ENCODE results near the gene VTCN1. TPM values are rescaled to one million over a fixed set of nuclear protein-coding genes. Genes with fewer than 3 reads are reported as not detected.

The VTCN1 gene
- total RNA-seq, 1 donor from 2014 or later, result not detected

GRCh38 chr1:117118137-117118536 lies 92.6 kb downstream of the VTCN1 start:
- H3K4me3 ChIP-seq, result no peak overlapping the region
- TF ChIP-seq CTCF (IDR thresholded peaks at IDR 0.05), result no peak
- no peaks in the 10 kb centered on the region for H3K27me3 ChIP-seq
- no peak overlapping the region for H3K27ac ChIP-seq
- peaks cover 3 to 5% of the 10 kb centered on the region in 2 donors for H3K4me1 ChIP-seq
- intact Hi-C loops (cut with DNase I), result no loop called here
- H3K36me3 ChIP-seq, result peaks cover 12 to 16% of the 10 kb centered on the region in 2 donors
- H3K9me3 ChIP-seq, result no peaks in the 10 kb centered on the region
- no peak for DNase-seq (ENCODE audit: low spot score in 2 of 2)

- peaks cover 14 to 21% of the 10 kb centered on the region in 2 donors for H3K36me3 ChIP-seq
- no peaks in the 10 kb centered on the region for H3K9me3 ChIP-seq
- H3K4me1 ChIP-seq, result peaks cover 3 to 5% of the 10 kb centered on the region in 2 donors
- no peak overlapping the region for H3K27ac ChIP-seq
- no peak for TF ChIP-seq CTCF (IDR thresholded peaks at IDR 0.05)
- no peak overlapping the region for H3K4me3 ChIP-seq
- intact Hi-C loops (cut with DNase I), result no loop called here
- H3K27me3 ChIP-seq, result no peaks in the 10 kb centered on the region
- DNase-seq (ENCODE audit: low spot score in 2 of 2), result no peak
Observed at GRCh38 chr1:117117697-117118096, 93.0 kb downstream of the VTCN1 start.

- TF ChIP-seq CTCF (IDR thresholded peaks at IDR 0.05), result no peak
- no peak for DNase-seq (ENCODE audit: low spot score in 2 of 2)
- peaks cover 3 to 5% of the 10 kb centered on the region in 2 donors for H3K4me1 ChIP-seq
- intact Hi-C loops (cut with DNase I), result no loop called here
- no peak overlapping the region for H3K27ac ChIP-seq
- no peaks in the 10 kb centered on the region for H3K27me3 ChIP-seq
- H3K9me3 ChIP-seq, result no peaks in the 10 kb centered on the region
- H3K36me3 ChIP-seq, result peaks cover 14 to 22% of the 10 kb centered on the region in 2 donors
- H3K4me3 ChIP-seq, result no peak overlapping the region
Observed at GRCh38 chr1:117116784-117117130, 94.0 kb downstream of the VTCN1 start.

- Histone ChIP-seq H3K9me3 (no peaks in the 10 kb centered on the region), H3K36me3 (peaks cover 14 to 23% of the 10 kb centered on the region in 2 donors), H3K4me1 (peaks cover 3 to 5% of the 10 kb centered on the region in 2 donors), H3K27me3 (no peaks in the 10 kb centered on the region), H3K4me3 (no peak overlapping the region), H3K27ac (no peak overlapping the region)
- intact Hi-C loops (cut with DNase I), result no loop called here
- TF ChIP-seq CTCF (IDR thresholded peaks at IDR 0.05), result no peak
- DNase-seq (ENCODE audit: low spot score in 2 of 2), result no peak
Observed at GRCh38 chr1:117116090-117116783, 94.5 kb downstream of the VTCN1 start.

GRCh38 chr1:117114877-117115276 lies 95.8 kb downstream of the VTCN1 start:
- no peaks in the 10 kb centered on the region for H3K27me3 ChIP-seq
- no peak for TF ChIP-seq CTCF (IDR thresholded peaks at IDR 0.05)
- peaks cover 14 to 29% of the 10 kb centered on the region in 2 donors for H3K36me3 ChIP-seq
- intact Hi-C loops (cut with DNase I), result no loop called here
- H3K4me3 ChIP-seq, result no peak overlapping the region
- H3K27ac ChIP-seq, result no peak overlapping the region
- DNase-seq (ENCODE audit: low spot score in 2 of 2), result no peak
- no peaks in the 10 kb centered on the region for H3K9me3 ChIP-seq
- H3K4me1 ChIP-seq, result no peaks in the 10 kb centered on the region
